Measurements from ENCODE around the gene PLA2G4F. TPM values are rescaled to one million over a fixed set of nuclear protein-coding genes. Genes with fewer than 3 reads are reported as not detected.

The PLA2G4F gene
- total RNA-seq, 1 experiment from 2014 or later: 1.9 TPM

DNA sequence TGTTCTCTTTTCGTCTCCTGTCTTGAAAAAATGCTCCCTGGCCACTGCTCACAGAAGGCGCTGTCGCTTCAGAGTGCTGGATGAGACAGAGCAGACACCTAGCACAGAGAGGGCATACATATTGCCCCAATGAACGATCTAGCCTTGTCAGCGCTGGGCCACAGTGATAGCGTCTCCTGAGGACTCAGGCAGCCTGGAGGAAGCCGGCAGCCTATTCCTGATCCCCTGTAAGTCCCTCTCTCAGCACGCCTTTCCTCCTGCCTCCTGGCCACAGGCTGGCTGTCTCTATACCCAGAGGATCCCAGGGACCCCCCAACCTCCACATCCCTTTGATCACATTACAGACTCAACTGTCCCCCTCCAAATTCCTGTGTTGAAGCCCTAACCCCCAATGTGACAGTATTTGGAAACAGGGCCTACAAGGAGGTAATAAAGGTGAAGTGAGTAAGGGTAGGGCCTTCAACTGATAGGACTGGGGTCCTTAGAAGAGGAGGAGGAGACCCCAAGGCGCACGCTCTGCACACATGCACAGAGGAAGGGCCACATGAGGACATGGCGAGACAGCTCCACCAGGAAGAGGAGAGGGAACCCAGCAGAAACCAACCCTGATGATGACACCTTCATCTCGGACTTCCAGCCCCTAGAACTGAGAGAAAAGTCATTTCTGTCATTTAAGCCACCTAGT is 7.5 kb downstream of the PLA2G4F start:
- intact Hi-C loops (cut with micrococcal nuclease; ENCODE audit: unreplicated experiment): no loop called here
- no peak overlapping the region for H2AFZ ChIP-seq

DNA sequence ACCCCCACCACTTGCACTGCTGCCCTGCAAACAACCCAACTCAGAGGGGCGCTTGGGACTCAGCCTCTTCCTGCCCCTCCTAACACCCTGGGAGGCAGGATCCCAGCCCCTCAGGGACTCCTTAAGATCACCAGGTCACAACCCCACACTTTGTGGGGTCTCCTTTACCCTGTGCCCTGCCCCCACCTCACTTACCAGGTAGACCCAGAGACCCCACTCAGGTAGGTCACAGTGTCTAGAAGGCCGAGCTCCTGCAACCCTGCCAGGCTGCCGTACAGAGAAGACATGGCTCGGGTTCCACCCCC is 9.1 kb downstream of the PLA2G4F start:
- TF ChIP-seq EZH2 (IDR thresholded peaks at IDR 0.05; ENCODE audit: low read depth): no peak
- TF ChIP-seq, protein P1, sequence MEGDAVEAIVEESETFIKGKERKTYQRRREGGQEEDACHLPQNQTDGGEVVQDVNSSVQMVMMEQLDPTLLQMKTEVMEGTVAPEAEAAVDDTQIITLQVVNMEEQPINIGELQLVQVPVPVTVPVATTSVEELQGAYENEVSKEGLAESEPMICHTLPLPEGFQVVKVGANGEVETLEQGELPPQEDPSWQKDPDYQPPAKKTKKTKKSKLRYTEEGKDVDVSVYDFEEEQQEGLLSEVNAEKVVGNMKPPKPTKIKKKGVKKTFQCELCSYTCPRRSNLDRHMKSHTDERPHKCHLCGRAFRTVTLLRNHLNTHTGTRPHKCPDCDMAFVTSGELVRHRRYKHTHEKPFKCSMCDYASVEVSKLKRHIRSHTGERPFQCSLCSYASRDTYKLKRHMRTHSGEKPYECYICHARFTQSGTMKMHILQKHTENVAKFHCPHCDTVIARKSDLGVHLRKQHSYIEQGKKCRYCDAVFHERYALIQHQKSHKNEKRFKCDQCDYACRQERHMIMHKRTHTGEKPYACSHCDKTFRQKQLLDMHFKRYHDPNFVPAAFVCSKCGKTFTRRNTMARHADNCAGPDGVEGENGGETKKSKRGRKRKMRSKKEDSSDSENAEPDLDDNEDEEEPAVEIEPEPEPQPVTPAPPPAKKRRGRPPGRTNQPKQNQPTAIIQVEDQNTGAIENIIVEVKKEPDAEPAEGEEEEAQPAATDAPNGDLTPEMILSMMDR (conservative IDR thresholded peaks at IDR 0.05): no peak
- H3K27ac ChIP-seq: no peak overlapping the region
- DNase-seq: no peak
- no peak overlapping the region for H2AFZ ChIP-seq
- no peaks in the 10 kb centered on the region for H3K79me2 ChIP-seq (ENCODE audit: low read depth)
- CTCF ChIA-PET: interaction anchor here (0.6 kb wide), 1 partner anchor 523 kb away, joined by 3 read pairs; no protein-coding TSS in a partner anchor
- BruUV-seq (replicated peaks): no TSS peak
- H3K4me3 ChIP-seq: no peak overlapping the region
- H3K4me2 ChIP-seq: no peak overlapping the region
- H3K36me3 ChIP-seq (ENCODE audit: low read depth): no peaks in the 10 kb centered on the region
- H3F3A ChIP-seq (ENCODE audit: insufficient read depth, low read depth): no peaks in the 10 kb centered on the region
- intact Hi-C loops (cut with micrococcal nuclease; ENCODE audit: unreplicated experiment): no loop called here
- no peaks in the 10 kb centered on the region for H3K9me2 ChIP-seq (ENCODE audit: insufficient read depth)
- no peaks in the 10 kb centered on the region for H3K27me3 ChIP-seq (ENCODE audit: insufficient read depth, low read depth)
- POLR2A ChIA-PET (ENCODE audit: unreplicated experiment): no interaction called here
- H3K4me1 ChIP-seq (replicated peaks; ENCODE audit: insufficient read depth): no peaks in the 10 kb centered on the region
- no peaks in the 10 kb centered on the region for H4K20me1 ChIP-seq (ENCODE audit: insufficient read depth)
- H3K9me3 ChIP-seq (ENCODE audit: insufficient read depth, low read depth): no peaks in the 10 kb centered on the region

More for the DNA sequence above, 7.5 kb downstream of the PLA2G4F start:
- BruUV-seq (replicated peaks): no TSS peak
- Histone ChIP-seq H3K27ac (no peak overlapping the region), H3K9me3 (ENCODE audit: insufficient read depth, low read depth) (no peaks in the 10 kb centered on the region), H3K4me2 (no peak overlapping the region), H3K9me2 (ENCODE audit: insufficient read depth) (no peaks in the 10 kb centered on the region), H3F3A (ENCODE audit: insufficient read depth, low read depth) (no peaks in the 10 kb centered on the region), H3K4me3 (no peak overlapping the region), H3K27me3 (ENCODE audit: insufficient read depth, low read depth) (no peaks in the 10 kb centered on the region), H4K20me1 (ENCODE audit: insufficient read depth) (no peaks in the 10 kb centered on the region), H3K36me3 (ENCODE audit: low read depth) (no peaks in the 10 kb centered on the region), H3K79me2 (ENCODE audit: low read depth) (no peaks in the 10 kb centered on the region), H3K4me1 (replicated peaks; ENCODE audit: insufficient read depth) (no peaks in the 10 kb centered on the region)
- POLR2A ChIA-PET (ENCODE audit: unreplicated experiment): no interaction called here
- TF ChIP-seq, protein P1 (conservative IDR thresholded peaks at IDR 0.05): no peak
- no peak for TF ChIP-seq EZH2 (IDR thresholded peaks at IDR 0.05; ENCODE audit: low read depth)
- CTCF ChIA-PET: no interaction called here
- DNase-seq: no peak

GRCh38 chr15:42146551-42147430 is 9.6 kb downstream of the PLA2G4F start:
- no TSS peak for BruUV-seq (replicated peaks)
- no peak for DNase-seq
- Histone ChIP-seq H3K9me2 (ENCODE audit: insufficient read depth) (no peaks in the 10 kb centered on the region), H3K4me1 (replicated peaks; ENCODE audit: insufficient read depth) (no peaks in the 10 kb centered on the region), H2AFZ (no peak overlapping the region), H3K9me3 (ENCODE audit: insufficient read depth, low read depth) (no peaks in the 10 kb centered on the region), H3F3A (ENCODE audit: insufficient read depth, low read depth) (no peaks in the 10 kb centered on the region), H3K27me3 (ENCODE audit: insufficient read depth, low read depth) (no peaks in the 10 kb centered on the region), H3K4me3 (no peak overlapping the region), H3K27ac (no peak overlapping the region), H4K20me1 (ENCODE audit: insufficient read depth) (no peaks in the 10 kb centered on the region), H3K36me3 (ENCODE audit: low read depth) (no peaks in the 10 kb centered on the region), H3K79me2 (ENCODE audit: low read depth) (no peaks in the 10 kb centered on the region), H3K4me2 (no peak overlapping the region)
- TF ChIP-seq, protein P1 (conservative IDR thresholded peaks at IDR 0.05): no peak
- no peak for TF ChIP-seq EZH2 (IDR thresholded peaks at IDR 0.05; ENCODE audit: low read depth)
- CTCF ChIA-PET: interaction anchor here (0.6 kb wide), 1 partner anchor 524 kb away, joined by 3 read pairs; no protein-coding TSS in a partner anchor
- POLR2A ChIA-PET (ENCODE audit: unreplicated experiment): no interaction called here
- intact Hi-C loops (cut with micrococcal nuclease; ENCODE audit: unreplicated experiment): no loop called here

Measured in PC-9 (cell line).